Inferior parietal cortex (tissue), 1 donor: Measurements from ENCODE around the gene FBLN1.

Source experiments
- DNase-seq: peaks from one replicate; pipeline ENCODE4 v3.0.0-alpha.2; 2016; ENCODE audit errors: extremely low spot score

Gene FBLN1

GRCh38 chr22:45504373-45505341 is 2.0 kb downstream of the FBLN1 start:
- DNase-seq, result no peak

- no peak for DNase-seq
Measured at GRCh38 chr22:45505991-45506747, 3.5 kb downstream of the FBLN1 start.

- no peak for DNase-seq
Measured at GRCh38 chr22:45506816-45507360, 4.2 kb downstream of the FBLN1 start.

- DNase-seq, result no peak
Measured at GRCh38 chr22:45507798-45508197, 5.1 kb downstream of the FBLN1 start.

GRCh38 chr22:45508814-45509213 is 6.1 kb downstream of the FBLN1 start:
- no peak for DNase-seq

GRCh38 chr22:45510376-45511232 is 7.9 kb downstream of the FBLN1 start:
- DNase-seq, result no peak

- no peak for DNase-seq
Measured at GRCh38 chr22:45511847-45512261, 9.2 kb downstream of the FBLN1 start.

- DNase-seq, result no peak
Measured at GRCh38 chr22:45512363-45512762, 9.7 kb downstream of the FBLN1 start.

- no peak for DNase-seq
Measured at GRCh38 chr22:45515676-45516075, 13.0 kb downstream of the FBLN1 start.

GRCh38 chr22:45516163-45516562 is 13.5 kb downstream of the FBLN1 start:
- DNase-seq, result no peak

GRCh38 chr22:45516923-45517675 is 14.4 kb downstream of the FBLN1 start:
- DNase-seq, result no peak

GRCh38 chr22:45518136-45518535 is 15.5 kb downstream of the FBLN1 start:
- DNase-seq, result no peak

GRCh38 chr22:45518580-45518991 is 15.9 kb downstream of the FBLN1 start:
- DNase-seq, result no peak

GRCh38 chr22:45521178-45521577 is 18.5 kb downstream of the FBLN1 start:
- DNase-seq, result no peak

- DNase-seq, result no peak
Measured at GRCh38 chr22:45522462-45522861, 19.8 kb downstream of the FBLN1 start.

- no peak for DNase-seq
Measured at GRCh38 chr22:45524157-45524556, 21.5 kb downstream of the FBLN1 start.

GRCh38 chr22:45524966-45525365 is 22.3 kb downstream of the FBLN1 start:
- DNase-seq, result no peak

GRCh38 chr22:45525480-45525879 is 22.8 kb downstream of the FBLN1 start:
- DNase-seq, result no peak

- no peak for DNase-seq
Measured at GRCh38 chr22:45526281-45526680, 23.6 kb downstream of the FBLN1 start.

GRCh38 chr22:45526768-45527360 is 24.2 kb downstream of the FBLN1 start:
- DNase-seq, result no peak
